SU-DHL-6 (cell line): ENCODE measurements around the gene DPP4.
"Not testable (repeated sequence)": the region's sequence is repeated elsewhere in the genome, so short reads cannot be mapped to it uniquely, and the experiment has no call there.

Experiments used
- H2AFZ ChIP-seq: fragments of 200-600 bp; sonication (generic); 2 replicates; pipeline ENCODE4 v1.6.1; 2014; ENCODE audit warnings: low read depth, mild to moderate bottlenecking, moderate library complexity, mixed read lengths, antibody characterized with exemption, low read length; ENCODE audit not compliant: severe bottlenecking
- H3F3A ChIP-seq: fragments of 200-600 bp; shearing (Covaris generic); 2 replicates; pipeline ENCODE4 v1.6.0; 2016; ENCODE audit warnings: antibody characterized with exemption, mild to moderate bottlenecking; ENCODE audit not compliant: insufficient read depth
- H3K27ac ChIP-seq: fragments of 200-600 bp; sonication (generic); 2 replicates; pipeline ENCODE4 v1.5.1; 2016; ENCODE audit warnings: low read depth, mild to moderate bottlenecking, low read length, moderate library complexity, mixed read lengths
- H3K27me3 ChIP-seq: fragments of 200-600 bp; sonication (generic), shearing (Covaris generic); 2 replicates; pipeline ENCODE4 v1.6.0; 2014; ENCODE audit warnings: mild to moderate bottlenecking, low read length
- H3K36me3 ChIP-seq: fragments of 200-600 bp; sonication (generic); 2 replicates; pipeline ENCODE4 v1.6.1; 2014; ENCODE audit warnings: mild to moderate bottlenecking, low read length, mixed read lengths
- H3K4me2 ChIP-seq: fragments of 300-600, 200-600 bp; shearing (Covaris generic), sonication (generic); 2 replicates; pipeline ENCODE4 v1.6.0; 2014; ENCODE audit warnings: low read length, low read depth, mild to moderate bottlenecking; ENCODE audit not compliant: poor library complexity, severe bottlenecking
- H3K4me3 ChIP-seq: fragments of 200-600 bp; sonication (generic); 2 replicates; pipeline ENCODE4 v1.5.1; 2014; ENCODE audit warnings: antibody characterized with exemption, low read length, mild to moderate bottlenecking, mixed read lengths; ENCODE audit not compliant: insufficient read depth, poor library complexity, severe bottlenecking
- H3K79me2 ChIP-seq: fragments of 200-600 bp; sonication (generic); 2 replicates; pipeline ENCODE4 v1.6.1; 2014; ENCODE audit warnings: mild to moderate bottlenecking, low read length, moderate library complexity; ENCODE audit not compliant: insufficient read depth
- H3K9ac ChIP-seq: fragments of 200-600 bp; sonication (generic); 2 replicates; pipeline ENCODE4 v1.7.0; 2014; ENCODE audit warnings: mild to moderate bottlenecking, low read length
- H3K9me2 ChIP-seq: fragments of 200-600 bp; sonication (generic); replicated peaks from 2 replicates; pipeline ENCODE4 v1.6.1; 2014; ENCODE audit warnings: low read length; ENCODE audit not compliant: insufficient read depth
- H3K9me3 ChIP-seq: fragments of 200-600 bp; sonication (generic); 2 replicates; pipeline ENCODE4 v1.6.1; 2014; ENCODE audit warnings: low read length, mixed read lengths; ENCODE audit not compliant: insufficient read depth
- H4K20me1 ChIP-seq: fragments of 200-600 bp; sonication (generic); 2 replicates; pipeline ENCODE4 v1.6.1; 2014; ENCODE audit warnings: low read depth, mild to moderate bottlenecking, antibody characterized with exemption, low read length, moderate library complexity, mixed read lengths
- EZH2phosphoT487 ChIP-seq: fragments of 200-600 bp; sonication (generic), shearing (Covaris generic); conservative IDR thresholded peaks from 2 replicates; pipeline ENCODE4 v1.6.1; 2018; ENCODE audit warnings: mild to moderate bottlenecking, antibody characterized with exemption, low read length, moderate library complexity, mixed read lengths
- TF ChIP-seq, protein P1 (sequence below): fragments of 200-600 bp; sonication (generic); IDR thresholded peaks from one replicate; pipeline ENCODE4 v1.5.1; 2017; ENCODE audit warnings: antibody characterized with exemption, mild to moderate bottlenecking, low read length, moderate library complexity; ENCODE audit not compliant: insufficient read depth, poor library complexity, severe bottlenecking

DPP4 gene

DNA sequence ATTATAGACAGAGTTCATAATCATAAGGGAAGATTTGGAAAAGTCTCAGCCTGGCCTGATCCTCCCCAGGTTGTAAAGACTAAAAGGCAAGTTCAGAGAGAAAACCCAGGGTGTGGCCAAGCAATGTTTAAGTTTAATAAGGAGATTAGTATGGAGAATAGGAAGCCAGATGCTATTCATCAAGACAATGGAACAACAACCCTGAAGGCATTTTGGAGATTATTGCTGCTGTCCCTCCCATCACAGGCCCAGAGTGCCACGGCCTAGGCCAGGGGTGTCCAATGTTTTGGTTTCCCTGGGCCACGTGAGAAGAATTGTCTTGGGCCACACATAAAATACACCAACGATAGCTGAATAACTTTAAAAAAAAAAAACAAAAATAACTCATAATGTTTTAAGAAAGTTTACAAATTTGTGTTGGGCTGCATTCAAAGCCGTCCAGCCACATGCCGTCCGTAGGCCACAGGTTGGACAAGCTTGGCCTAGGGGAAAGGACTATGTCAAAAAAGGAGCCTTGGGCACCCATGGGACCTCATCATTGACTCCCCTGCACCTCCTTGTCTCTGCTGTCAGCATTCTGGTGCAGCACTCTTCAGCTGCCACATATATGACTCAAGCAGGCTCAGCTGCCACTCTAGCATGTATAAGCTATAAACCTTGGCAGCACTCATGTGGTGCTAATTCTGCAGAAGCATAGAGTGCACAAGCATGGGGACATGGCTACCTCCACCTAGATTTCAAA, 20.8 kb downstream of the DPP4 start:
- no peaks in the 10 kb centered on the region for H3K79me2 ChIP-seq

DNA sequence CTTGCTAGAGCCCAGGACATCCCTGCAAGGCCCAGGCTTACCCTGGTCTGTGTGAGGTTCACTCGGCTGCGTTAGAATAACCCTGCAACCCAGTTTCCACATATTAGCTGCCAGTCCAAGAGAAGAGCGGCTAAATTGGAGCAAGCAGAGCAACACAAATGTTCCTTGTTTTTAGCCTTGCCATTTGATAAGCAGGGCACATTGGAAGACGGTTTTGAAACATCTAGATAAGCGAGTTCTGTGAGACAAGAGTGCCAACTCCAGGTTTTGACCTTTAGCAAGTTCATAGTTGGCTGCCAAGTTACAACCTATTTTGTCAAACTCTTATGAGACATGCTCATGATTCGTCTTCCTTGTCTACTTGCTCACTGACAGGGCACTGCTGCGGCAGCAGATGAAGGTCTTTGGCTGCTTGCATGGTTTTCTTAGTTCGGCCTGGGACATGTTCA, 23.5 kb downstream of the DPP4 start:
- Histone ChIP-seq H3K4me2 (no peak overlapping the region), H3K9ac (no peak overlapping the region), H3K27ac (no peak overlapping the region), H3K27me3 (no peaks in the 10 kb centered on the region), H4K20me1 (no peaks in the 10 kb centered on the region), H3K9me3 (no peaks in the 10 kb centered on the region), H3K79me2 (no peaks in the 10 kb centered on the region), H3K9me2 (no peaks in the 10 kb centered on the region), H3K4me3 (no peak overlapping the region), H2AFZ (no peak overlapping the region), H3K36me3 (no peaks in the 10 kb centered on the region), H3F3A (no peaks in the 10 kb centered on the region)
- TF ChIP-seq, protein P1, sequence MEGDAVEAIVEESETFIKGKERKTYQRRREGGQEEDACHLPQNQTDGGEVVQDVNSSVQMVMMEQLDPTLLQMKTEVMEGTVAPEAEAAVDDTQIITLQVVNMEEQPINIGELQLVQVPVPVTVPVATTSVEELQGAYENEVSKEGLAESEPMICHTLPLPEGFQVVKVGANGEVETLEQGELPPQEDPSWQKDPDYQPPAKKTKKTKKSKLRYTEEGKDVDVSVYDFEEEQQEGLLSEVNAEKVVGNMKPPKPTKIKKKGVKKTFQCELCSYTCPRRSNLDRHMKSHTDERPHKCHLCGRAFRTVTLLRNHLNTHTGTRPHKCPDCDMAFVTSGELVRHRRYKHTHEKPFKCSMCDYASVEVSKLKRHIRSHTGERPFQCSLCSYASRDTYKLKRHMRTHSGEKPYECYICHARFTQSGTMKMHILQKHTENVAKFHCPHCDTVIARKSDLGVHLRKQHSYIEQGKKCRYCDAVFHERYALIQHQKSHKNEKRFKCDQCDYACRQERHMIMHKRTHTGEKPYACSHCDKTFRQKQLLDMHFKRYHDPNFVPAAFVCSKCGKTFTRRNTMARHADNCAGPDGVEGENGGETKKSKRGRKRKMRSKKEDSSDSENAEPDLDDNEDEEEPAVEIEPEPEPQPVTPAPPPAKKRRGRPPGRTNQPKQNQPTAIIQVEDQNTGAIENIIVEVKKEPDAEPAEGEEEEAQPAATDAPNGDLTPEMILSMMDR, result no peak
- no peak for TF ChIP-seq EZH2phosphoT487

More for the DNA sequence above, 20.8 kb downstream of the DPP4 start:
- Histone ChIP-seq H3K4me2 (no peak overlapping the region), H3K4me3 (no peak overlapping the region), H3K9ac (no peak overlapping the region), H3K9me3 (0 out of 2 replicates have a peak, but pooled peaks cover 6% of the 10 kb centered on the region), H2AFZ (no peak overlapping the region), H3K36me3 (no peaks in the 10 kb centered on the region), H4K20me1 (no peaks in the 10 kb centered on the region), H3K27ac (no peak overlapping the region), H3F3A (no peaks in the 10 kb centered on the region), H3K9me2 (no peaks in the 10 kb centered on the region), H3K27me3 (no peaks in the 10 kb centered on the region)
- TF ChIP-seq, protein P1, result no peak
- no peak for TF ChIP-seq EZH2phosphoT487

DNA sequence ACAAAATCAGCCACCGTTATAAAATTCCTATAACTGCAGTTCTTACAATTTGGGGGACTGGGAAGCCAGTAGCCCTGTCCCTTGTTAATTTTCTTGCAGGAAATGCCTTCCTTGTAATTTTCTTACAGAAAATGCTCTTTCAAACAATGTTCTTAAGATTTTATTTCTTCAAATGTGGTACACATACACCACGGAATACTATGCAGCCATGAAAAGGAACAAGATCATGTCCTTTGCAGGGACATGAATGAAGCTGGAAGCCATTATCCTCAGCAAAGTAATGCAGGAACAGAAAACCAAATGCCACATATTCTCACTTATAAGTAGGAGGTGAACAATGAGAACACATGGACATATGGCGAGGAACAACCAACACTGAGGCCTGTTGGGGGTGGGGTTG, 24.9 kb downstream of the DPP4 start:
- not testable (repeated sequence) for H3K9me3 ChIP-seq, H2AFZ ChIP-seq, H3F3A ChIP-seq, H3K27ac ChIP-seq, H3K79me2 ChIP-seq, H3K4me3 ChIP-seq, H3K9ac ChIP-seq, H3K9me2 ChIP-seq, H3K36me3 ChIP-seq, H3K4me2 ChIP-seq, H4K20me1 ChIP-seq, H3K27me3 ChIP-seq

DNA sequence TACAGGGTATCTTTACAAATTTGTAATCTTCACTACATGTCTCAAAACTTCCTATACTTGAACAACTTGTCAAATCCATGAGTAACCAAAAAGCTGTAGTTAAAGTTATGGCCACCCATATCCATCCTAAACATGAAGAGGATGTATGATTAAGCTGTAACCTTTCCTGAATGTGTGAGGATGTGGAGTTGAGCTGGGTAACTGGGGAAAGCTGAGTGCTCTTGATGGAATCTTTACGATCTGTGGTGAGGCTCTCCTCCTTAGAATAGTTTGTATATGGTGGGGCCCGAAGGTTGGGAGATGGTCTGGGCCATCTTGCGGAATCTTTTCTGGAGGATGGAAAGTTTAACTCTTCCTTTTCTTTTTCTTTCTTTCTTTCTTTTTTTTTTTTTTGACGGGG, 29.4 kb downstream of the DPP4 start:
- no peaks in the 10 kb centered on the region for H4K20me1 ChIP-seq
- TF ChIP-seq, protein P1, result no peak
- TF ChIP-seq EZH2phosphoT487, result no peak
- no peaks in the 10 kb centered on the region for H3K9me2 ChIP-seq
- no peaks in the 10 kb centered on the region for H3F3A ChIP-seq
- H3K4me2 ChIP-seq, result no peak overlapping the region
- H3K9ac ChIP-seq, result no peak overlapping the region
- H2AFZ ChIP-seq, result no peak overlapping the region
- no peak overlapping the region for H3K4me3 ChIP-seq
- no peaks in the 10 kb centered on the region for H3K9me3 ChIP-seq
- H3K27ac ChIP-seq, result no peak overlapping the region
- H3K27me3 ChIP-seq, result no peaks in the 10 kb centered on the region
- H3K36me3 ChIP-seq, result no peaks in the 10 kb centered on the region
- no peaks in the 10 kb centered on the region for H3K79me2 ChIP-seq
